Nucleus accumbens (tissue), 56 donors: ENCODE measurements around the gene KDELR1.

Experiments used
- DNase-seq, 56 donors: peaks; one replicate each; lab custom pipeline; 2025; lab: John Stamatoyannopoulos, UW

KDELR1 gene

DNA sequence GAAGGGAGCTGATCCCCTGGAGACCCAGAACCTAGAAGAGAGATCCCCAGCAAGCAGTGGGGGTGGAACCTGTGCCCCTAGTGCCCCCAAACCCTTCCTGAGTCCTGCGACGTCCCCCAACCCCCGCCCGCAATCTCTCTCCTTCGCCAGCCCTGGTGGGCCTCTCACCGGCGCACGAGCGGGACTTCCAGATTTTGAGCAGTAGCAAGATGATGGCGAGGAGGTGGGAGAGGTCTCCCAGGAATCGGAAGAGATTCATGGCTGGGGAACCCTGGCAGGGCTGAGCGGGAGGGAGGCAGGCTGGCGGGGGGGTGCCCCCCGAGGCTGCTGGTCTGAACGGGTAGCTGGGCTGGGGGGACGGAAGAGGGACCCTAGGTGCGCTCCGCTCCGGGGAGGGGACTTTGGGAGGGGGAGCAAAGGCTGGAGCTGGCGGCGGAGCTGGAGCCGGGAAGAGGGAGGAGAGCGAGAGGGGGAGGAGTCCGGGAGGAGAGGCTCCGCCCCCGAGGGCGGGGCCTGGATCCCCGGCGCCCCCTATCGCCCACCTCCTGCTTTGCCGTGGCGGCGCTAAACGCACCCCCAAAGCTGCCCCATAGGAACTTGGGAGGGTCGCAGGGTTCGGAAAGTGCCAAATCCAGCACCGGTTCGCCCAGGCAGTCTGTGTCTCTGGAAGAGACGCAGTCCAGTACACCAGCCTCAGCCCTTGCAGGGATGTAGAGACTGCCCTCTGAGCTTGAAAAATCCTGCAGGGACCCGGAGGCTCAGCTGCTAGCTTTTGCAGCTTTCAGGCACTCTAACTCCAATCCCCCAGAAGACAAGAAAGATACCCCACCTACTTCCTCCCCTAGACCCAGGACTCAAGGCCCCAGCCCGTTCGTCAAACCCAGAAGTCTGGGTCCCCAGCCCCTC is at the start of gene KDELR1:
Gene KDELR1, minus strand, starts transcription at position 452 of the 906 bp plus-strand sequence. Its CDS starts 193 bp downstream, at position 259.
- peak in 54 of 56 donors; percentile 20 to 87 (median 71) for DNase-seq

DNA sequence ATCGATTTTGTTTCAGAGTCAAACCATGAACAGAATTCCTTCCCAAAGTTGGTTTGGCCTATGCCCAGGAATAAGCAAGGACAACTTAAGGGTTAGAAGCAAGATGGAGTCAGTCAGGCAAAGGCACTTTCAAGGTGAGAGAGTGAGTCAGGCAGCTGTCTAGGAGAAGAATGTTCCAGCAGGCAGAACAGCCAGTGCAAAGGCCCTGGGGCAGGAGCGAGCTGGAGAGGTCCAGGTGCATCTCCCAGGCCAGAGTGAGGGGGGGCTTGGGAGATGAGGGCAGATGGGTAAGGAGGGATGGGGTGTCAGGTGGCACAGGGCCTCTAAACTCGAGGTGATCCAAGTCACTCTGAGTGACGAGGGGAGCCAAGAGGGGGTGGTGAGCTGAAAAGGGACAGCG is 45.2 kb upstream of the KDELR1 start:
- no peak for DNase-seq

DNA sequence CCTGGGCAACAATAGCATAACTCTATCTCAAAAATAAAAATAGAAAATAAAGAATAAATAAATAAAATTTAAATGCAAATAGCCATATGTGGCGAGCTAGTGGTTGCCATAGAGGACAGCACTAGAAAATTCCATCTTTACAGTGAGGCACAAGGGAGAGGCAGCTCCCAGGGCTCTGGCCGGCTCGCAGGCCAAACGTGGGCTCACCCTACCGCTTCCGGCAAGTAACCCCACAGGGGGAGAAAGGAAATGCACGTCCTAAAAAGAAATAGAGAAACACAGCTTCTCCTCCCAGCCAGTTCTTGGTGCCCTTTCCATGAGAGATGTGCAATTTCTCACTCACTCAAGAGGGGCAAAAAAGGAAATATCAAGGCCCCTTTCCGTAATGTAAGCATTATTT is 42.0 kb upstream of the KDELR1 start:
- no peak for DNase-seq

DNA sequence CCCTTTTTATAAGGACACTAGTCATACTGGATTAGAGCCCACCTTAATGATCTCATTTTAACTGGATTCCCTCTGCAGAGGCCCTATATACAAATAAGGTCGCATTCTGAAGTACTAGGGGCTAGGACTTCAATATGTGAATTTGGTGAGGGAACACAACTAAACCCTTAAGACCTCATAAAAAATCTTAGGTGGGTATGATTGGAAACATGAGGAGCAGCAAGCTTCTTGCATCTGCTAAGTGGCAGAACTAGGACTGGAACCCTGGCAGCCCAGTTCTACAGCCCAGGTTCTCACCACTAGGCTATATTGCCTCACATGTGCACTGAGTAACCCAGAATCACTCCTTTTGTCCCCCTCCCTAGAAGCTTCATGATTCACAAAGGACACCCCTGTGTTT is 37.3 kb upstream of the KDELR1 start:
- DNase-seq, result no peak

DNA sequence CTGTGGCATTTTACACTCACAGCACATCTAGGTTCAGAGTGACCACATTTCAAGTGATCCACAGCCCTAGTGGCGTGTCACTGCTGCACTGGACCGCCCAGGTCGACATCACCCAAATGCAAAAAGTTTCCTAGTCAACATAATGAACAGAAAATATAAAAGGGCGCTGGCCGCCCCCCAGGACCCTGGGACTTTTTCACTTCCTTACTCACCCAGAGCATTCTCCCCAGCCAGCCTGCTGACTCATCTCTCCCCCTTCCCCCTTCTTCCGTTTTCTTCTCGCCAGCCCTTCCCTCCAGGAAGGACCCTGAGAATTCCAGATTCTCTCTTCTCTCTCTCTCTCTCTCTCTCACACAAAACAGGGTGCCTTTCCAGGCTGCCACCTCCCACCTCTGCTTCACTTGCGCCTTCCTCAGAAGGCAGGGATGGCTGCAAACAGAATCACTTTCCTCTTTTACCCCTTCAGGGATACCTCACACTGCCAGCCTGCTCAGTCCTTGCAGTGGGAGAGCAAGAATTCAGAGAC is 33.4 kb upstream of the KDELR1 start:
- peak in 6 of 56 donors; percentile 1 to 21 (median 12) for DNase-seq

DNA sequence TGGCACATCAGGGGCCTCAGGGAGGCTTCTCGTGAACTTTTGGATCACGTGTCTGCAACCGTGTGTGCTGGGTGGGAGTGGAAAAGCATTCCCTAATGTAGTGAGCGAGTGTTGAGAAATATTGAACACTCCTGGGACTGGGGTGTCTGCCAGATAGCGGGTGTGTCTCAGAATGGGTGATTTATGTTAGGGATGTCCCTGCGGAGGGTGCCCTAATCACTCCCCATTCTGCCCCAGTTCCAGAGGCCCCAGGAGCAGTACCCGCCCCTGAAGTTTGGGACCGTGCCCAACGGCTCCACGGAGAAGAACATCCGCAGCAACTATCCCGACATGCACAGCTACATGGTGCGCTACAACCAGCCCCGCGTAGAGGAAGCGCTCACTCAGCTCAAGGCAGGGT is 30.2 kb upstream of the KDELR1 start:
- no peak for DNase-seq

DNA sequence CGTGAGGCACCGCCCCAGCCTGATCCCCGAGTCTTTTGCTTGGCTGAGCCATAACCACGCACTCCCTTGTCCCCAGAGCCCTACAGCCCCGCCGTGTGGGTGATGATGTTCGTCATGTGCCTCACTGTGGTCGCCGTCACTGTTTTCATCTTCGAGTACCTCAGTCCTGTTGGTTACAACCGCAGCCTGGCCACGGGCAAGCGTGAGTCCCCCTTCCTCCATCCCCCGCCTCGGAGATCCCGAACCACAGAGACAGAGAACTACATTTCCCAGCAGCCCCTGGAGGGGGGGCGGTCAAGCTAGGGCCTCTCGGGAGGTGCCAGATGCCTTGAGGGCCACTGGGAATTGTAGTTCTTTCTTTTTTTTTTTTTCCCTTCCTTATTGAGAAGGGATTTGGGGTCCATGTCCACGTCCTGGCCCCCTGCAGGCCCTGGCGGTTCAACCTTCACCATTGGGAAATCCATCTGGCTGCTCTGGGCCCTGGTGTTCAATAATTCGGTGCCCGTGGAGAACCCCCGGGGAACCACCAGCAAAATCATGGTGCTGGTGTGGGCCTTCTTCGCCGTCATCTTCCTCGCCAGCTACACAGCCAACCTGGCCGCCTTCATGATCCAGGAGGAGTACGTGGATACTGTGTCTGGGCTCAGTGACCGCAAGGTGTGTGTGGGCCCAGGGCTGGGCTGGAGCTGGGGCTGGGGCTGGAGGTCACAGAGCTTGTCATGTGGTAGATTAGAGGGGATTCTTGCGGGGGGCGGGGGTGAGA is 28.0 kb upstream of the KDELR1 start:
- peak in 30 of 56 donors; percentile 1 to 68 (median 24) for DNase-seq

DNA sequence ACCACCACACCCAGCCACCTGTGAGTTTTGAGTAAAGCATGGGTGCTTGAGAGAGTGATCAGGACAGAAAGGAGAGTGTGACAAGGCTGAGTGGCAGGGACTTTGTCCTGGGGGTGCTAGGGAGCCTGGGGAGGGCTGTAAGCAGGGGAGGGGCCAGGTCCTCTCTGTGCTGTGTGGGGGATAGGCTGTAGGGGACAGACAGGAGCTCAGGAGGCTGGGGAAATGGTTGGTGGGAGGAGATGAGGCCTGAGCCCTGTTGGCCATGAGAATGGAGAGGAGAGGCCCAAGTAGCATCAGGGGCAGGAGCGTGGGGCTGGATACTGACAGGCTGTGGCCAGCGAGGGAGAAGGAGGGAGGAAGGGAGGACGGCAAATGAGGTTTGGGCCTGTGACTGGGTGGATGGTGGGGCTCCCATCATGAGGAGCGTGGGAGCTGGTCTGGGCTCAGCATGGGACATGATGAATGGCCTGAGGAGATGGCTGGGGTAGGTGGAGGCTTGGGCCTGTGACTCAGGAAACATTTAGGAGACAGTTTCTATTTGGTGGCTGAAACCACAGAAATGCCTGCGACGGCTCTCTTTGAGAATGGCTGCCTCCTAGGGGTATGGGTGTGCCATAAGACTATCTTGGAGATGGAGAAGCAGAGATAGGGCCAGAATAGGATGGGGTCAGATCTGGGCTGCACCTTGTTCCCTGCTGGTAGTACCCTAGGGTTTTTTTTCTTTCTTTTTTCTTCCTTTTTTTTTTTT is 27.1 kb upstream of the KDELR1 start:
- no peak for DNase-seq

DNA sequence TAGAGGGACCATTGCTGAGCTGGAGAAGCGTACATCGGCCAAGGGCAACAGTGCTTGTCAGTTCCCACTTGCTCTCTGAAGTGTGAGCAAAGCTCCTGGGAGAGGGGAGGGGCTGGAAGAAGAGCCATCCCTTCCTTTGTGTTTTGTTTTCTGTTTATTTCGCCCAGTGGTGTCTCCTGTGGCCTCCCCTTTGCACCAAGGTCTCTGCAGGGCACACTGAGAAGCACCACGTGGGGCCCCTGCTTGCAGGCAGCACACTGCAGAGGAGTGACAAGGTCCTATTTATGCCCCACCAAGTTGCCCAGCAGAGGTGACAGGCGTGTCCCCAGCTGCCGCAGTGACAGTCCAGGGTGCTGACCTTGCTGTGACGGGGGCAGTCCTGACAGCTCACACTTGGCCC is 26.1 kb upstream of the KDELR1 start:
- no peak for DNase-seq

DNA sequence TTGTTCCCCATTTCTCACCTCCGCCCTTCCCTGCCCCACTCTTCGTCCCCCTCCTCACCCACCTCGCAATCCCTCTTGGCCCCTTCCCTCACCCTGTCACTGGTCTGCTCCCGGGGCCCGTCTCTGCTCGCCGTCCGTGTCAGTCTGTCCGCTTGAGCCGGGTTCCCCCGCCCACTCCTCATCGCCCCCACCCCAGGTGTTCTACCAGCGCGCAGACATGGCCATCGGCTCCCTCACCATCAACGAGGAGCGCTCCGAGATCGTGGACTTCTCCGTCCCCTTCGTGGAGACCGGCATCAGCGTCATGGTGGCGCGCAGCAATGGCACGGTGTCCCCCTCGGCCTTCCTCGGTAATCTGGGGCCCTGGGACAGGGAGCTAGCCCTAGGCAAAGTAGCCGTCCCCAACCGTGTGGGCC is 24.5 kb upstream of the KDELR1 start:
- no peak for DNase-seq

DNA sequence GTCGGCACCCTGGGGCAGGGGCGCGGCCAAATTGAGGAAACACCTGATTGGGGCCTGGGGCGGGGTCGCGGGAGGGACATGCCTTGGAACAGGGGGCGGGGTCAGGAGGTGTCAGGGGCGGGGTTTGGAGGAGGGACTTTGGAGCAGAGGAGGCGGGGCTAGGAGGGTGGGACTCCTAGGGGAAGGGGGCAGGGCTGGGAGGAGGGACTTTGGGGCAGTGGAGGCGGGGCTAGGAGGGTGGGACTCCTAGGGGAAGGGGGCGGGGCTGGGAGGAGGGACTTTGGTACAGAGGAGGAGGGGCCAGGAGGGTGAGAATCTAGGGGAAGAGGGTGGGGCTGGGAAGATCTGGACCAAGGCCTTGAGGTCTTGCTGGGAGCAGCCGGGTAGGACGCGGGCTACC is 24.0 kb upstream of the KDELR1 start:
- DNase-seq, result peak in 23 of 56 donors; percentile 6 to 67 (median 31)

DNA sequence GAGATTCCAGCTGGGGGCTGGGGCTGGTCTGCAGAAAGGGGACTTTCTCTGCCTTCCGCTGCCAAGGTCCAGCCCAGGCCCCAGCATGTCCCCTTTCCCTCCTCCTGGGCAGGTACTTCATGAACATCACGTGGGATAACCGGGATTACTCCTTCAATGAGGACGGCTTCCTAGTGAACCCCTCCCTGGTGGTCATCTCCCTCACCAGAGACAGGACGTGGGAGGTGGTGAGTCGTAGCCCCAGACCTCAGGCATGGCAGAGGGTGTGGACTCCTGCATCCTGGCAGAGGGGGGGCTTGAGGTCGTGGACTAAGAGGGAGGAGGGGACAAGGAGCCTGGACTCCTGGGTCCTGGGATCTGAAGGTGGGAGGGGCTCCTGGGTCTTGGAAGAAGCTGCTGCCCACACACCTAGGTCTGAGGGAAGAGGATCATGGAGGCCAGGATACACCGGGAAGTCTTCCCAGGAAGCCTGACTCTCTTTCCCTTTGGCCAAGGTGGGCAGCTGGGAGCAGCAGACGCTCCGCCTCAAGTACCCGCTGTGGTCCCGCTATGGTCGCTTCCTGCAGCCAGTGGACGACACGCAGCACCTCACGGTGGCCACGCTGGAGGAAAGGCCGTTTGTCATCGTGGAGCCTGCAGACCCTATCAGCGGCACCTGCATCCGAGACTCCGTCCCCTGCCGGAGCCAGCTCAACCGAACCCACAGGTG is 22.7 kb upstream of the KDELR1 start:
- DNase-seq, result no peak

DNA sequence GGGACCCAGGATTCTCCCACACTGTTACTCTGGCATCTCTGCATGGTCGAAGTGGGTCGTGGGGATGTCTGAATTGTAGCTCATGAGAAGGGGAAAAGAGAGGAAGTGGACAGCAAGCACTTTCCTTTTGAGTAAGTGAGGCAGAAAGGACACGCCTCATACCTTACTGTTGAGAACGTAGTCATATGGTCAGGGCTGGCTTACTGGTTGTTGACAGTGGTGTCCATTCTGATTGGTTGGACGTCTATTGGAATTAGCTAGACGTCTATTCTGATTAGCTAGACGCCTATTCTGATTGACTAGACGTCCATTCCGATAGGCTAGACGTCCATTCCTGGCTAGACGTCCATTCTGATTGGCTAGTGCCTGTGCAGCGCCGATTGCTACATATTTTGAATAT is 14.5 kb upstream of the KDELR1 start:
- DNase-seq, result no peak

DNA sequence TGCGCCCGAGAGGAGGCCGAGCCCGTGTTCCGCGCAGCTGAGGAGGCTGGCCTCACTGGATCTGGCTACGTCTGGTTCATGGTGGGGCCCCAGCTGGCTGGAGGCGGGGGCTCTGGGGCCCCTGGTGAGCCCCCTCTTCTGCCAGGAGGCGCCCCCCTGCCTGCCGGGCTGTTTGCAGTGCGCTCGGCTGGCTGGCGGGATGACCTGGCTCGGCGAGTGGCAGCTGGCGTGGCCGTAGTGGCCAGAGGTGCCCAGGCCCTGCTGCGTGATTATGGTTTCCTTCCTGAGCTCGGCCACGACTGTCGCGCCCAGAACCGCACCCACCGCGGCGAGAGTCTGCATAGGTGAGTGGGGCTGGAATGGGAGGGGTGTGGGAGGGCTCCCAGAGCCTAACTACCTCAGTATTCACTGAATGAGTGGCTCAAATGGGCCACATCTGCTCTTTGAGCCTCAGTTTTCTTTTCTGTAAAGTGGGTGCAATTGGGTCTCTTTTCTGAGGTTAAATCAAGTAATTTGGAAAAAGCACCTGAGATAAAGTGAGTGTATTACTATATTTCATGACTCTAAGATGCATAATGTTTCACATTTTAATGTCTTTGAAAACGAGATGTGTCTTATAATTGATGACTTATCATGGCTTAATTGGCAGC is 13.8 kb upstream of the KDELR1 start:
- no peak for DNase-seq

DNA sequence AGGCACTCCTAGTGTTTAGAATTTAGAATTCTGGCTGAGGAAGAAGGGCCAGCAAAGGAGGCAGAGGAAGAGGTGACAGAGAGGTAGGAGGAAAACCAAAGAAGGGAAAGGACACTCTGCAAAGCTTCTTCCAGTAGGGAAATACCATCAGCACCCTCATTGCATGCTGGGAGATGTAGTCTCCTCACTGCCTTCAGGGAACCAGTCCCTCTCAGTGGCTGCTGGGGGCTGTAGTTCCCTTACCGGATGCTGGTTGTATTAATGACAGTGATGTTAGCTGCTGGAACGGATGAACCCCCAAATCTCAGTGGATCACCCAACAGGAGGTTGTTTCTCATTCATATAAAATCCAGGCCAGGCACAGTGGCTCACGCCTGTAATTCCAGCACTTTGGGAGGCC is 12.3 kb upstream of the KDELR1 start:
- DNase-seq, result peak in 27 of 56 donors; percentile 3 to 72 (median 23)

DNA sequence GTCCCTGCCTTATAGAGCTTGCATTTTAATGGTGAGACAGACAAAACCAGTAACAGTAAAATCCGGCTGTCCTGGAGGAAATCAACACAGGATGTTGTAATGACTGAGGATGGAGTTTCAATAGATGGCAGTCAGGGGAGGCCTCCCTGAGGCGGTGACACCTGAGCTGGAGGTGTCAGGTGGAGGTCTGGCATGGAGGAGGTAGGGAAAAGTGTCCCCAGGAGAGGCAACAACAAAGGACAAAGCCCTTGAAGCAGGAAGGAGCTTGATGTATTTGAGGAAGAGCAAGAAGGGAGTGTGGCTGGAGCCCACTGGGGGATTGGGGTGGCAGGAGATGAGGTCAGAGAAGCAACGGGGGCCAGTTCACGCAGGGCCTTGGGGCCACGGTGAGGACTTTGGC is 9.9 kb upstream of the KDELR1 start:
- no peak for DNase-seq

DNA sequence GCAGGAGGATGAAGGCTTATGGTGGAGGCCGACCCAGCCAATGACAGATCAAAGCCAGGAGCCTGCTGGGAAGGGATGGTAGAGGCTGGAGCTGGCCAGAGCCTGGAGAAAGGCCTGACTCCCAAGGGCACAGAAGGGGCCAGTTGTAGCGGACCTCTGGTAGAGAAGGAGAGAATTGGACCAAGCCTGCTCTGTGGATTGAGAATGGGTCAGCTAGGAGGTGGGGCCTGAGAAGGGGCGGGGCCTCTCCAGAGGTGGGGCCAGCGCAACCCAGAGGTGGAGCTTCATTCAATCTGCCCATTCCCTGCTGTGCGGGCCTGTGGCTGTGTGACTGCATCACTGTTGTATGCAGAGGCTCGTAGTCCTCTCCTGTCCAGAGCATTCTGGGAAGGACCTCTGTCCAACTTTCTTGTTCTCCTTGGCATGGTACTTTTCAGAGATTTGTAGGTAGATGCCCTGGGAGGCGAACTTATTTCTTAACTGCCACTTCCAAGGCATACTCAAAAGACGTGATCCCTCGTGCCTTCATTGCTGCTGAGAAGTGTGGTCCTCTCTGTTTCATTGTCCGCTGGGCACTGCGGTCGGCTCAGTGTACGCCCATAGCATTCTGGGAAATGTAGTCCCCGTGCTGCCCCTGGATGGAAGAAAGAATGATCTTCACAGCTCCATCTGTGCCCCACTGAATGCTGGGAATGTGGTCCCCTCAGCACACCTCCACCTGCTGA is 8.8 kb upstream of the KDELR1 start:
- DNase-seq, result no peak

DNA sequence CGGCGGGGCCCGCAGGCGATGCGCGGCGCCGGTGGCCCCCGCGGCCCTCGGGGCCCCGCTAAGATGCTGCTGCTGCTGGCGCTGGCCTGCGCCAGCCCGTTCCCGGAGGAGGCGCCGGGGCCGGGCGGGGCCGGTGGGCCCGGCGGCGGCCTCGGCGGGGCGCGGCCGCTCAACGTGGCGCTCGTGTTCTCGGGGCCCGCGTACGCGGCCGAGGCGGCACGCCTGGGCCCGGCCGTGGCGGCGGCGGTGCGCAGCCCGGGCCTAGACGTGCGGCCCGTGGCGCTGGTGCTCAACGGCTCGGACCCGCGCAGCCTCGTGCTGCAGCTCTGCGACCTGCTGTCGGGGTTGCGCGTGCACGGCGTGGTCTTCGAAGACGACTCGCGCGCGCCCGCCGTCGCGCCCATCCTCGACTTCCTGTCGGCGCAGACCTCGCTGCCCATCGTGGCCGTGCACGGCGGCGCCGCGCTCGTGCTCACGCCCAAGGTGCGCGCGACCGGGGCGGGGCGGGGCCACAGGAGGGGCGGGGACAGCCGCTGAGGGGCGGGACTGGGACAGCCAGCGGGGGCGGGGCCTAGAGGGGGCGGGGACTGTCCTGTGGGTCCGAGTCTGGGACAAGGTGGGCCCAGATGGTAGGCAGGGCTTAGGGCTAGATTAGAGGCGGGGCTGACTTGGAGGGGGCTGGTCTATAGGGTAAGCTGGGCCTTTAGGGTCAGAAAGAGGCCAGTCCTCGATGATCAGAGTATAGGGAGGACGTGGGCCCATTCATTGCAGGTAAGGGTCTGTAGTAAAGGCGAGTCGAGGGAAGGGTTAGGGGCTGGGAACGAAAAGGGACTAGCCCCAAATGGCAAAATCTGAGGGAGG is 7.3 kb upstream of the KDELR1 start:
- DNase-seq, result peak in 15 of 56 donors; percentile 0 to 60 (median 22)
